ENCODE data around the gene TMEM88. TPM values are rescaled to one million over a fixed set of nuclear protein-coding genes. Genes with fewer than 3 reads are reported as not detected.
A peak's percentile ranks its signal among the peaks of the same experiment; 100 is the strongest.

TMEM88 gene
- total RNA-seq, 5 donors from 2014 or later (not counting 1 experiment from before 2014, with no cell fraction given), result 5.8 to 27.1 (median 8.4) TPM

GRCh38 chr17:7889166-7889955 is 34.5 kb downstream of the TMEM88 start:
- DNase-seq (peak in 19 of 35 experiments; percentile 11 to 56 (median 21)), ATAC-seq (replicated peaks in 1 of 4) (no peak)
- 79% methylated on average over 3 of the region's 11 CpGs for WGBS (ENCODE audit: insufficient coverage)
- ChIA-PET CTCF (no interaction called here), POLR2A (no interaction called here)
- Mint-ChIP-seq H3K36me3 (peaks cover 24% of the 10 kb centered on the region), H3K9me3 (no peaks in the 10 kb centered on the region), H3K4me3 (no peak overlapping the region), H3K27ac (no peak overlapping the region), H3K27me3 (no peaks in the 10 kb centered on the region), H3K4me1 (peaks cover 7 to 15% (median 9%) of the 10 kb centered on the region in 3 donors)
- no peaks in the 10 kb centered on the region for H3K9me3 ChIP-seq
- no peak overlapping the region for H3K27ac ChIP-seq (ENCODE audit: low read length)
- H3K4me1 ChIP-seq (ENCODE audit: control insufficient read depth in 1 of 2, extremely low read depth in 1 of 2, insufficient read depth in 2 of 2, low read length in 2 of 2), result peaks cover 6 to 42% of the 10 kb centered on the region in 2 experiments
- H3K27me3 ChIP-seq (replicated peaks in 1 of 2; ENCODE audit: control insufficient read depth in 2 of 2, extremely low read depth in 1 of 2, insufficient read depth in 2 of 2, low read length in 1 of 2), result no peaks in the 10 kb centered on the region
- H3K4me3 ChIP-seq (ENCODE audit: control insufficient read depth in 1 of 2, extremely low read depth in 1 of 2, low read length in 1 of 2), result no peak overlapping the region
- peaks cover 20 to 46% of the 10 kb centered on the region in 2 donors for H3K36me3 ChIP-seq (ENCODE audit: control insufficient read depth in 2 of 2, extremely low read depth in 1 of 2, insufficient read depth in 1 of 2, low read length in 1 of 2)

- Histone ChIP-seq H3K27me3 (replicated peaks in 1 of 2; ENCODE audit: control insufficient read depth in 2 of 2, extremely low read depth in 1 of 2, insufficient read depth in 2 of 2, low read length in 1 of 2) (no peaks in the 10 kb centered on the region), H3K4me3 (ENCODE audit: control insufficient read depth in 1 of 2, extremely low read depth in 1 of 2, low read length in 1 of 2) (no peak overlapping the region), H3K9me3 (no peaks in the 10 kb centered on the region), H3K36me3 (ENCODE audit: control insufficient read depth in 2 of 2, extremely low read depth in 1 of 2, insufficient read depth in 1 of 2, low read length in 1 of 2) (peaks cover 25 to 79% of the 10 kb centered on the region in 2 donors), H3K4me1 (ENCODE audit: control insufficient read depth in 1 of 2, extremely low read depth in 1 of 2, insufficient read depth in 2 of 2, low read length in 2 of 2) (peaks cover 3 to 17% of the 10 kb centered on the region in 2 experiments), H3K27ac (ENCODE audit: low read length) (no peak overlapping the region)
- H3K27ac Mint-ChIP-seq, result no peak overlapping the region
- H3K4me3 Mint-ChIP-seq, result no peak overlapping the region
- H3K36me3 Mint-ChIP-seq, result peaks cover 52% of the 10 kb centered on the region
- H3K9me3 Mint-ChIP-seq, result no peaks in the 10 kb centered on the region
- ChIA-PET POLR2A (no interaction called here), CTCF (no interaction called here)
- H3K27me3 Mint-ChIP-seq, result no peaks in the 10 kb centered on the region
- H3K4me1 Mint-ChIP-seq, result peaks cover 16 to 18% (median 16%) of the 10 kb centered on the region in 3 donors
- DNase-seq (no peak), ATAC-seq (replicated peaks in 1 of 4) (no peak)
- WGBS (ENCODE audit: insufficient coverage), result no CpG with 5 or more reads among the region's 15 CpGs
Measured at GRCh38 chr17:7893187-7893880, 38.5 kb downstream of the TMEM88 start.

GRCh38 chr17:7894226-7894625 is 39.4 kb downstream of the TMEM88 start:
- POLR2A ChIA-PET, result no interaction called here
- H3K36me3 ChIP-seq (ENCODE audit: control insufficient read depth in 2 of 2, extremely low read depth in 1 of 2, insufficient read depth in 1 of 2, low read length in 1 of 2), result peaks cover 27 to 88% of the 10 kb centered on the region in 2 donors

GRCh38 chr17:7894866-7895265 is 40.0 kb downstream of the TMEM88 start:
- no peaks in the 10 kb centered on the region for H3K27me3 Mint-ChIP-seq
- H3K4me1 Mint-ChIP-seq, result peaks cover 16% of the 10 kb centered on the region in 3 donors
- Histone ChIP-seq H3K36me3 (ENCODE audit: control insufficient read depth in 2 of 2, extremely low read depth in 1 of 2, insufficient read depth in 1 of 2, low read length in 1 of 2) (peaks cover 27 to 89% of the 10 kb centered on the region in 2 donors), H3K4me1 (ENCODE audit: control insufficient read depth in 1 of 2, extremely low read depth in 1 of 2, insufficient read depth in 2 of 2, low read length in 2 of 2) (peaks cover 0 to 2% of the 10 kb centered on the region in 2 experiments), H3K27ac (ENCODE audit: low read length) (no peak overlapping the region), H3K4me3 (ENCODE audit: control insufficient read depth in 1 of 2, extremely low read depth in 1 of 2, low read length in 1 of 2) (no peak overlapping the region), H3K9me3 (no peaks in the 10 kb centered on the region), H3K27me3 (replicated peaks in 1 of 2; ENCODE audit: control insufficient read depth in 2 of 2, extremely low read depth in 1 of 2, insufficient read depth in 2 of 2, low read length in 1 of 2) (no peaks in the 10 kb centered on the region)
- peaks cover 68% of the 10 kb centered on the region for H3K36me3 Mint-ChIP-seq
- H3K9me3 Mint-ChIP-seq, result no peaks in the 10 kb centered on the region
- ChIA-PET CTCF (no interaction called here), POLR2A (no interaction called here)
- ATAC-seq (replicated peaks in 1 of 4), result no peak
- DNase-seq, result no peak
- 96% methylated on average over 3 of the region's 8 CpGs for WGBS (ENCODE audit: insufficient coverage)
- H3K4me3 Mint-ChIP-seq, result no peak overlapping the region
- H3K27ac Mint-ChIP-seq, result peak overlapping the region; percentile 28 to 55

More at GRCh38 chr17:7894226-7894625, 39.4 kb downstream of the TMEM88 start:
- ATAC-seq (replicated peaks in 1 of 4) (no peak), DNase-seq (no peak)
- no peaks in the 10 kb centered on the region for H3K27me3 ChIP-seq (replicated peaks in 1 of 2; ENCODE audit: control insufficient read depth in 2 of 2, extremely low read depth in 1 of 2, insufficient read depth in 2 of 2, low read length in 1 of 2)
- peaks cover 61% of the 10 kb centered on the region for H3K36me3 Mint-ChIP-seq
- no peak overlapping the region for H3K4me3 Mint-ChIP-seq
- no peak overlapping the region for H3K27ac ChIP-seq (ENCODE audit: low read length)
- 91% methylated on average over 3 of the region's 9 CpGs for WGBS (ENCODE audit: insufficient coverage)
- peak overlapping the region; percentile 28 to 55 for H3K27ac Mint-ChIP-seq
- H3K9me3 Mint-ChIP-seq, result no peaks in the 10 kb centered on the region
- peaks cover 0 to 8% of the 10 kb centered on the region in 2 experiments for H3K4me1 ChIP-seq (ENCODE audit: control insufficient read depth in 1 of 2, extremely low read depth in 1 of 2, insufficient read depth in 2 of 2, low read length in 2 of 2)
- CTCF ChIA-PET, result no interaction called here
- H3K9me3 ChIP-seq, result no peaks in the 10 kb centered on the region
- peaks cover 16 to 18% (median 16%) of the 10 kb centered on the region in 3 donors for H3K4me1 Mint-ChIP-seq
- no peaks in the 10 kb centered on the region for H3K27me3 Mint-ChIP-seq
- no peak overlapping the region for H3K4me3 ChIP-seq (ENCODE audit: control insufficient read depth in 1 of 2, extremely low read depth in 1 of 2, low read length in 1 of 2)

- H3K9me3 Mint-ChIP-seq, result no peaks in the 10 kb centered on the region
- H3K27ac Mint-ChIP-seq, result peak overlapping the region in 1 of 2 donors; percentile 31
- H3K36me3 Mint-ChIP-seq, result peaks cover 69% of the 10 kb centered on the region
- Histone ChIP-seq H3K27ac (ENCODE audit: low read length) (no peak overlapping the region), H3K36me3 (ENCODE audit: control insufficient read depth in 2 of 2, extremely low read depth in 1 of 2, insufficient read depth in 1 of 2, low read length in 1 of 2) (peaks cover 29 to 88% of the 10 kb centered on the region in 2 donors), H3K9me3 (no peaks in the 10 kb centered on the region), H3K4me3 (ENCODE audit: control insufficient read depth in 1 of 2, extremely low read depth in 1 of 2, low read length in 1 of 2) (no peak overlapping the region), H3K4me1 (ENCODE audit: control insufficient read depth in 1 of 2, extremely low read depth in 1 of 2, insufficient read depth in 2 of 2, low read length in 2 of 2) (no peaks in the 10 kb centered on the region), H3K27me3 (replicated peaks in 1 of 2; ENCODE audit: control insufficient read depth in 2 of 2, extremely low read depth in 1 of 2, insufficient read depth in 2 of 2, low read length in 1 of 2) (no peaks in the 10 kb centered on the region)
- no peak for ATAC-seq (replicated peaks in 1 of 4)
- no peak for DNase-seq
- no peaks in the 10 kb centered on the region for H3K27me3 Mint-ChIP-seq
- ChIA-PET POLR2A (no interaction called here), CTCF (interaction anchor here (1.0 to 1.7 kb wide), 3 partner anchors 16 to 35 kb away, joined by 3 to 4 read pairs (median 4); no protein-coding TSS in a partner anchor)
- peaks cover 7 to 11% (median 7%) of the 10 kb centered on the region in 3 donors for H3K4me1 Mint-ChIP-seq
- no peak overlapping the region for H3K4me3 Mint-ChIP-seq
- 97% methylated on average over 11 of the region's 13 CpGs for WGBS (ENCODE audit: insufficient coverage)
Measured at GRCh38 chr17:7897090-7897489, 42.2 kb downstream of the TMEM88 start.

GRCh38 chr17:7897773-7898172 is 42.9 kb downstream of the TMEM88 start:
- Histone ChIP-seq H3K36me3 (ENCODE audit: control insufficient read depth in 2 of 2, extremely low read depth in 1 of 2, insufficient read depth in 1 of 2, low read length in 1 of 2) (peaks cover 33 to 92% of the 10 kb centered on the region in 2 donors), H3K27me3 (replicated peaks in 1 of 2; ENCODE audit: control insufficient read depth in 2 of 2, extremely low read depth in 1 of 2, insufficient read depth in 2 of 2, low read length in 1 of 2) (no peaks in the 10 kb centered on the region), H3K9me3 (no peaks in the 10 kb centered on the region), H3K4me3 (ENCODE audit: control insufficient read depth in 1 of 2, extremely low read depth in 1 of 2, low read length in 1 of 2) (no peak overlapping the region), H3K27ac (ENCODE audit: low read length) (no peak overlapping the region), H3K4me1 (ENCODE audit: control insufficient read depth in 1 of 2, extremely low read depth in 1 of 2, insufficient read depth in 2 of 2, low read length in 2 of 2) (no peaks in the 10 kb centered on the region)
- DNase-seq, result peak in 7 of 35 experiments; percentile 7 to 55 (median 13)
- Mint-ChIP-seq H3K36me3 (peaks cover 73% of the 10 kb centered on the region), H3K27me3 (no peaks in the 10 kb centered on the region), H3K27ac (peak overlapping the region; percentile 53 to 71), H3K4me3 (no peak overlapping the region), H3K9me3 (no peaks in the 10 kb centered on the region), H3K4me1 (peaks cover 6 to 11% (median 7%) of the 10 kb centered on the region in 3 donors)
- peak in 2 of 4 experiments; percentile 46 to 69 for ATAC-seq (replicated peaks in 1 of 4)
- POLR2A ChIA-PET, result no interaction called here
- 84% methylated on average over 3 of the region's 6 CpGs for WGBS (ENCODE audit: insufficient coverage)
- CTCF ChIA-PET, result interaction anchor here (0.6 to 1.7 kb wide), 6 partner anchors 15 to 82 kb away, joined by 3 to 4 read pairs (median 4); partner anchors contain the start of gene NAA38 (in 1 of the 2)

Measured in T-cell (primary cell).